CD14-positive monocyte (primary cell): ENCODE measurements around the gene LIN28B. TPM values are rescaled to one million over a fixed set of nuclear protein-coding genes. Genes with fewer than 3 reads are reported as not detected.

Experiments
- DNase-seq, 3 donors: peaks; one replicate each; pipeline ENCODE4 v3.0.0-alpha.2; 2011 to 2022
- H2AFZ ChIP-seq: 2 replicates; pipeline ENCODE4 v1.6.0; 2012; ENCODE audit warnings: mild to moderate bottlenecking, low read depth, low read length, inconsistent platforms; ENCODE audit not compliant: insufficient read depth, poor library complexity, severe bottlenecking
- H3K27ac ChIP-seq, 2 donors: 1 replicate in 1 of 2; 2 replicates in 1 of 2; pipeline ENCODE4 v1.5.1; 2012 to 2013; ENCODE audit warnings: low read length in 2 of 2, control low read depth in 1 of 2, inconsistent platforms in 1 of 2, low read depth in 1 of 2, mild to moderate bottlenecking in 1 of 2
- H3K27me3 ChIP-seq, 2 donors: one replicate each; pipeline versions ENCODE4 v1.6.0 to v1.6.1; 2011 to 2013; ENCODE audit warnings: low read length in 2 of 2; ENCODE audit not compliant: control insufficient read depth in 2 of 2, insufficient read depth in 2 of 2
- H3K36me3 ChIP-seq, 2 donors: replicated peaks in 1 of 2; 1 replicate in 1 of 2; 2 replicates in 1 of 2; pipeline versions ENCODE4 v1.5.1 to v1.6.1; 2012 to 2013; ENCODE audit warnings: low read length in 2 of 2, control low read depth in 1 of 2, inconsistent platforms in 1 of 2, mild to moderate bottlenecking in 1 of 2; ENCODE audit not compliant: insufficient read depth in 2 of 2, control insufficient read depth in 1 of 2
- H3K4me1 ChIP-seq, 2 donors: 1 replicate in 1 of 2; 2 replicates in 1 of 2; pipeline versions ENCODE4 v1.5.1 to v1.6.1; 2012 to 2013; ENCODE audit warnings: low read length in 2 of 2, control low read depth in 1 of 2, inconsistent platforms in 1 of 2, mild to moderate bottlenecking in 1 of 2, moderate library complexity in 1 of 2; ENCODE audit not compliant: insufficient read depth in 2 of 2, control insufficient read depth in 1 of 2
- H3K4me2 ChIP-seq: replicated peaks from 2 replicates; pipeline ENCODE3; 2012; ENCODE audit warnings: low read length, moderate library complexity, mild to moderate bottlenecking; ENCODE audit not compliant: poor library complexity, severe bottlenecking; ENCODE audit errors: extremely low read depth
- H3K4me3 ChIP-seq, 3 experiments: fragments of 200-600 bp in 1 of 3; sonication (generic) in 1 of 3; replicated peaks in 1 of 3; 1 replicate in 2 of 3; 2 replicates in 1 of 3; pipeline ENCODE4 v1.5.1; 2011 to 2013; ENCODE audit warnings: low read length in 3 of 3, mild to moderate bottlenecking in 3 of 3, control low read depth in 2 of 3, low read depth in 2 of 3, inconsistent platforms in 1 of 3, moderate library complexity in 1 of 3
- H3K79me2 ChIP-seq: 2 replicates; pipeline ENCODE4 v1.6.0; 2012; ENCODE audit warnings: mild to moderate bottlenecking, control low read depth, inconsistent platforms, low read length, moderate library complexity; ENCODE audit not compliant: insufficient read depth
- H3K9ac ChIP-seq: 2 replicates; pipeline ENCODE4 v1.6.0; 2017; ENCODE audit warnings: low read length, mild to moderate bottlenecking; ENCODE audit not compliant: insufficient read depth, poor library complexity, severe bottlenecking
- H3K9me3 ChIP-seq, 2 donors: replicated peaks in 1 of 2; 1 replicate in 1 of 2; 2 replicates in 1 of 2; pipeline versions ENCODE4 v1.5.1 to v1.6.1; 2012 to 2013; ENCODE audit warnings: low read length in 2 of 2, control low read depth in 1 of 2; ENCODE audit not compliant: control insufficient read depth in 1 of 2, insufficient read depth in 1 of 2
- H4K20me1 ChIP-seq: 2 replicates; pipeline ENCODE4 v1.6.0; 2012; ENCODE audit warnings: mild to moderate bottlenecking, low read length, control low read depth, moderate library complexity; ENCODE audit not compliant: insufficient read depth
- H3K27ac Mint-ChIP-seq, 7 donors: one replicate each; pipeline ENCODE4 v1.8.0; 2020; ENCODE audit warnings: mild to moderate bottlenecking in 7 of 7, mixed read lengths in 7 of 7, moderate library complexity in 6 of 7, inconsistent platforms in 2 of 7
- H3K27me3 Mint-ChIP-seq, 3 donors: one replicate each; pipeline ENCODE4 v1.8.0; 2021 to 2022; ENCODE audit warnings: low read depth in 3 of 3, mild to moderate bottlenecking in 3 of 3, mixed read lengths in 3 of 3, moderate library complexity in 3 of 3, inconsistent platforms in 1 of 3
- H3K36me3 Mint-ChIP-seq, 2 donors: one replicate each; pipeline ENCODE4 v1.8.0; 2020; ENCODE audit warnings: mixed read lengths in 2 of 2, inconsistent platforms in 1 of 2, mild to moderate bottlenecking in 1 of 2
- H3K4me1 Mint-ChIP-seq: one replicate; pipeline ENCODE4 v1.8.0; 2020; ENCODE audit warnings: mild to moderate bottlenecking, mixed read lengths
- H3K4me3 Mint-ChIP-seq, 2 donors: one replicate each; pipeline ENCODE4 v1.8.0; 2020; ENCODE audit warnings: mild to moderate bottlenecking in 2 of 2, mixed read lengths in 2 of 2, moderate library complexity in 1 of 2
- H3K9me3 Mint-ChIP-seq, 7 donors: one replicate each; pipeline ENCODE4 v1.8.0; 2020 to 2022; ENCODE audit warnings: mixed read lengths in 7 of 7, mild to moderate bottlenecking in 6 of 7, moderate library complexity in 6 of 7, inconsistent platforms in 2 of 7
- CTCF ChIP-seq: fragments of 200-600 bp; IDR thresholded peaks from one replicate; pipeline ENCODE4 v1.8.0; 2022; ENCODE audit warnings: antibody characterized with exemption, mild to moderate bottlenecking
- WGBS: methylation state at CpG from one replicate; pipeline ENCODE4 v1.1.5; 2013; ENCODE audit warnings: missing lambda C conversion rate; ENCODE audit not compliant: insufficient coverage; 5-methylcytosine and 5-hydroxymethylcytosine counted together
- intact Hi-C, 2 donors: fragments of 100-400 bp; cut with micrococcal nuclease; formaldehyde crosslinking; loops; one replicate each; pipeline versions ENCODE4 v1.15.0 to v1.15.1; 2023
- polyA plus RNA-seq, 3 donors: library from polyadenylated mRNA; depleted of rRNA in 1 of 3; unstranded in 2 of 3; stranded (reverse) in 1 of 3; fragments of 300-500 nt in 2 of 3; fragments of >200 nt in 1 of 3; fragmentation: Illumina TruSeq in 2 of 3; gene quantifications; 1 replicate in 2 of 3; 2 replicates in 1 of 3; pipeline ENCODE4 v1.2.3, GENCODE V29; 2012 to 2021

The LIN28B gene
- polyA plus RNA-seq, 3 donors = not detected

- no peak overlapping the region for H3K27ac Mint-ChIP-seq
Observed at GRCh38 chr6:105087571-105088211, 130.8 kb downstream of the LIN28B start.

GRCh38 chr6:105091140-105091829 is 134.4 kb downstream of the LIN28B start:
- H3K4me3 Mint-ChIP-seq = no peak overlapping the region
- H3K4me1 Mint-ChIP-seq = no peaks in the 10 kb centered on the region
- H3K4me2 ChIP-seq = no peak overlapping the region
- intact Hi-C loops = no loop called here
- H3K4me1 ChIP-seq = no peaks in the 10 kb centered on the region
- no peaks in the 10 kb centered on the region for H4K20me1 ChIP-seq
- H3K27ac Mint-ChIP-seq = no peak overlapping the region
- no peak for DNase-seq
- H2AFZ ChIP-seq = no peak overlapping the region
- no peak overlapping the region for H3K27ac ChIP-seq
- 70% methylated on average over 5 of the region's 8 CpGs for WGBS
- H3K36me3 Mint-ChIP-seq = no peaks in the 10 kb centered on the region
- H3K36me3 ChIP-seq = no peaks in the 10 kb centered on the region
- H3K4me3 ChIP-seq = no peak overlapping the region
- H3K9me3 Mint-ChIP-seq = peaks cover 0 to 1% (median 0%) of the 10 kb centered on the region in 7 donors
- no peaks in the 10 kb centered on the region for H3K9me3 ChIP-seq
- no peak for TF ChIP-seq CTCF
- H3K9ac ChIP-seq = no peak overlapping the region
- no peaks in the 10 kb centered on the region for H3K79me2 ChIP-seq
- H3K27me3 ChIP-seq = no peaks in the 10 kb centered on the region
- peaks cover 0 to 4% (median 4%) of the 10 kb centered on the region in 3 donors for H3K27me3 Mint-ChIP-seq

More at GRCh38 chr6:105087571-105088211, 130.8 kb downstream of the LIN28B start:
- Histone ChIP-seq H3K79me2 (no peaks in the 10 kb centered on the region), H3K9me3 (no peaks in the 10 kb centered on the region), H3K4me2 (no peak overlapping the region), H3K4me3 (no peak overlapping the region), H3K36me3 (no peaks in the 10 kb centered on the region), H2AFZ (no peak overlapping the region), H3K27me3 (no peaks in the 10 kb centered on the region), H3K4me1 (no peaks in the 10 kb centered on the region), H3K9ac (no peak overlapping the region), H4K20me1 (no peaks in the 10 kb centered on the region), H3K27ac (no peak overlapping the region)
- TF ChIP-seq CTCF = peak; percentile 88
- intact Hi-C loops = loop anchor here (5.0 kb wide), 1 partner anchor 335 kb away; no protein-coding TSS in a partner anchor
- no peaks in the 10 kb centered on the region for H3K36me3 Mint-ChIP-seq
- H3K4me3 Mint-ChIP-seq = no peak overlapping the region
- H3K27me3 Mint-ChIP-seq = peaks cover 0 to 10% (median 3%) of the 10 kb centered on the region in 3 donors
- no peaks in the 10 kb centered on the region for H3K4me1 Mint-ChIP-seq
- no CpG with 5 or more reads among the region's 1 CpG for WGBS
- peak; percentile 3 to 23 (median 20) for DNase-seq
- H3K9me3 Mint-ChIP-seq = no peaks in the 10 kb centered on the region
